GM12801 (cell line): Measurements from ENCODE around the gene LRP1B.

Source experiments
- CTCF ChIP-seq: IDR thresholded peaks from one replicate; pipeline ENCODE4 v1.5.1; 2011; ENCODE audit warnings: control low read depth; ENCODE audit not compliant: insufficient read length; ENCODE audit errors: extremely low read depth

The LRP1B gene

DNA sequence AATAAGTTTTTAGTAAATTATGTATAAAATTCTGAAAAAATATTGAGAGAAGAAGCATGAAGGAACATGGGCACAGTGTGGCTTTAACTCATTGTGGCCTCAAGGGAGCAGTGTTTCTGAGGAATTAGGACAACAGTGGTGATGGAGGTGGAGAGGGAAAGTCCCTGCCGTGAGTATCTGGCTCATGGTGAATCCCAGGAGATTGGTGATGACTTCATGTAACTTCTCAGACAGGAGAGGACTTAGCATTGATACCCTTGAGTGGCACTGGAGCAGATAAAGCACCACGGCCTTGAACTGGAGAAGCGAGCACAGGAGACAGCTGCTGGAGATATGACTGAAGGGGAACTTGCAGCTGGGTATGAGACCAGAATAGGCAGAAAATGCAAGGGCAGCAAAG is 35.0 kb upstream of the LRP1B start:
- no peak for TF ChIP-seq CTCF

GRCh38 chr2:142153601-142154000 is 22.8 kb upstream of the LRP1B start:
- TF ChIP-seq CTCF: no peak

DNA sequence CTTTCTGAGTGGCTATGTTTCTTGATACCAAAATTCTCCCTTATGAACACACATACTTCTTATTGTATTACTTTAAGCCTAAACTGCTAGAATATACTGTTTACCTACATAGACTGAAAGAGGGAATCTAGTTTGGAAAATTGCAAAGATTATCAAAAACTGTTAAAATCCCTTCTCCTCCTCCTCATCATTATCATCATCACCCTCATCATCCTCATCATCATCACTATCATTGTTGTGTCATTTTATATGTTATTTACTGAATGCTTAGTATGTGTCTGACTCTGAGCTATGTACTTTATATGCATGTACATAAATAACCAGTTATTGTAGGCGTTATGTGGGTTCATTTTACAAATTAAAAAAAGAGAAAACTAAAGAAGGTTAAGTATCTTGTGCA is 19.6 kb upstream of the LRP1B start:
- TF ChIP-seq CTCF: no peak

GRCh38 chr2:142144547-142144946 is 13.7 kb upstream of the LRP1B start:
- TF ChIP-seq CTCF: no peak

GRCh38 chr2:142142595-142142994 is 11.8 kb upstream of the LRP1B start:
- TF ChIP-seq CTCF: no peak

- TF ChIP-seq CTCF: no peak
Measured at GRCh38 chr2:142140434-142140845, 9.6 kb upstream of the LRP1B start.

GRCh38 chr2:142139384-142139783 is 8.6 kb upstream of the LRP1B start:
- no peak for TF ChIP-seq CTCF

DNA sequence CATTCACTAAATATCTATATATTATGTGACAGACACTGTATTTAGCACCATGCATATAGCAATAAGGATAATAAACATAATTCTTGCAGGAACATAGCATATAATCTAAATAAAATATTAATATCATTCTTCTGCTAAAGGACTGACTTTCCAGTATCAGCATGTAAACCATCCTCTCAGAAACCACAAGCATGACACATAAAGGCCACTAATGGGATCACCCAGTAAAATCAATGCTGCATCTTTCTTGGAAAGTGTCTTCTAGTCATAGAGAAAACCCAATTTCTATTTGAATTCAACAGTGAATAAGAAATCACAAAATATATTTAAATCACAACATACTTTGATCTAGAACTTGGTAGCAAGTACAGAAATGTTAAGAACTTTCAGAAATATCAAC is 5.8 kb upstream of the LRP1B start:
- no peak for TF ChIP-seq CTCF
